ENCODE results near the gene DLGAP1.
"Not testable (repeated sequence)": the region's sequence is repeated elsewhere in the genome, so short reads cannot be mapped to it uniquely, and the experiment has no call there.

The DLGAP1 gene

GRCh38 chr18:4040391-4041092 lies 414.6 kb downstream of the DLGAP1 start:
- H3K27me3 Mint-ChIP-seq: peaks cover 19% of the 10 kb centered on the region
- no peak for DNase-seq
- no peaks in the 10 kb centered on the region for H3K4me1 Mint-ChIP-seq (ENCODE audit: low read depth)
- H3K9me3 Mint-ChIP-seq: no peaks in the 10 kb centered on the region
- H3K27ac Mint-ChIP-seq: no peak overlapping the region
- no peaks in the 10 kb centered on the region for H3K36me3 Mint-ChIP-seq (ENCODE audit: low read depth)
- no peak overlapping the region for H3K4me3 Mint-ChIP-seq

GRCh38 chr18:4035521-4035920 lies 419.6 kb downstream of the DLGAP1 start:
- H3K4me3 Mint-ChIP-seq: no peak overlapping the region
- peaks cover 2% of the 10 kb centered on the region for H3K9me3 Mint-ChIP-seq
- no peaks in the 10 kb centered on the region for H3K4me1 Mint-ChIP-seq (ENCODE audit: low read depth)
- H3K36me3 Mint-ChIP-seq (ENCODE audit: low read depth): no peaks in the 10 kb centered on the region
- DNase-seq: no peak
- H3K27me3 Mint-ChIP-seq: peaks cover 19% of the 10 kb centered on the region
- H3K27ac Mint-ChIP-seq: no peak overlapping the region

GRCh38 chr18:4034815-4035214 lies 420.3 kb downstream of the DLGAP1 start:
- not testable (repeated sequence) for H3K36me3 Mint-ChIP-seq (ENCODE audit: low read depth); H3K27ac Mint-ChIP-seq; H3K9me3 Mint-ChIP-seq; H3K4me3 Mint-ChIP-seq; H3K4me1 Mint-ChIP-seq (ENCODE audit: low read depth); DNase-seq
- peaks cover 19% of the 10 kb centered on the region for H3K27me3 Mint-ChIP-seq

- no peak for DNase-seq
- peaks cover 8% of the 10 kb centered on the region for H3K27me3 Mint-ChIP-seq
These were observed 428.6 kb downstream of the DLGAP1 start for GRCh38 chr18:4026542-4026941.

DNA sequence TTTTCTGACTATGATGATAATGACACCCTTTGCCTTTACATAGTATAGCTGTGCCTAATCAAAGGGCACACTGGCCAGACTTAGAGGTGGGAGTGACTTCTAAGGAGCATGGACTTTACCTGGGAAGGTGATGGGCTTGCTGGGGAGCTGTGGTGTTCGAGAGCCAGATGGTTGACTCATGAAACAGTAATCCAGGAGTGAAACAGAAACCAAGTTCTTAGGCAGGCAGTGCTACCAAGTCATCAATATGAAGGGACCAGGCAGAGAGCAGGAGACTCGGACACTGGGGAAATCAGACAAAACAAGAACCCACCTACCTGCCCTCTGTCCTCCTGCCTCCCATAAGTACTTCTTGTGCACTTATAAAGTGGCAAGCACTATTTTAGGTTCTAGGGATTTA lies 430.4 kb downstream of the DLGAP1 start:
- no peak for DNase-seq
- Mint-ChIP-seq H3K36me3 (ENCODE audit: low read depth) (no peaks in the 10 kb centered on the region), H3K9me3 (peaks cover 2% of the 10 kb centered on the region)

More at GRCh38 chr18:4026542-4026941, 428.6 kb downstream of the DLGAP1 start:
- Mint-ChIP-seq H3K9me3 (peaks cover 2% of the 10 kb centered on the region), H3K27ac (no peak overlapping the region), H3K4me3 (no peak overlapping the region), H3K4me1 (ENCODE audit: low read depth) (no peaks in the 10 kb centered on the region), H3K36me3 (ENCODE audit: low read depth) (no peaks in the 10 kb centered on the region)

GRCh38 chr18:4022749-4023148 lies 432.4 kb downstream of the DLGAP1 start:
- H3K27ac Mint-ChIP-seq; H3K4me1 Mint-ChIP-seq (ENCODE audit: low read depth); H3K36me3 Mint-ChIP-seq (ENCODE audit: low read depth); H3K9me3 Mint-ChIP-seq; DNase-seq; H3K4me3 Mint-ChIP-seq: not testable (repeated sequence)
- peaks cover 11% of the 10 kb centered on the region for H3K27me3 Mint-ChIP-seq

More for the DNA sequence above, 430.4 kb downstream of the DLGAP1 start:
- peaks cover 8% of the 10 kb centered on the region for H3K27me3 Mint-ChIP-seq
- H3K27ac Mint-ChIP-seq: no peak overlapping the region
- no peak overlapping the region for H3K4me3 Mint-ChIP-seq
- H3K4me1 Mint-ChIP-seq (ENCODE audit: low read depth): no peaks in the 10 kb centered on the region

- DNase-seq: no peak
- H3K27ac Mint-ChIP-seq: no peak overlapping the region
- H3K4me3 Mint-ChIP-seq: no peak overlapping the region
- H3K9me3 Mint-ChIP-seq: peaks cover 2% of the 10 kb centered on the region
- H3K4me1 Mint-ChIP-seq (ENCODE audit: low read depth): peaks cover 1% of the 10 kb centered on the region
- H3K36me3 Mint-ChIP-seq (ENCODE audit: low read depth): no peaks in the 10 kb centered on the region
- H3K27me3 Mint-ChIP-seq: peaks cover 9% of the 10 kb centered on the region
These were observed 435.1 kb downstream of the DLGAP1 start for GRCh38 chr18:4020026-4020425.

DNA sequence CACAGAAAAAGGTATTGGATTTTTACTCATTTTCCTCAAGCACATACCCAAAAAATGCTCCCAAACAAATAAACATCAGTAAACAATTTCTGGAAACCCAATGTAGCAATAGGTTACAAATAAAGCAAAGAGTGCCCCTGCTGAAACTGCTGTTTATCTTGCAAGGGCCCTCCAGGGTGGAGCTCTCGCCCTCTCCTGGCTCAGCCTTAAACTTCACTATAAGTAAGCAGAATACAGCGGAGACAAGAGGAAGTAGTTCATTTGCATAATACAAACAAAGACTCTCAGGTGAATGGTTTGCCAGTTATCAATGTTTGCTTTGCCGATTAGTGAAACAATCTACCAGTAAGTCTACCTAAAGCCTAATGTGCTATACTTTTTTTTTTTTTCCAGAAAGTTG lies 437.6 kb downstream of the DLGAP1 start:
- Mint-ChIP-seq H3K4me1 (ENCODE audit: low read depth) (peaks cover 1% of the 10 kb centered on the region), H3K4me3 (no peak overlapping the region), H3K9me3 (peaks cover 2% of the 10 kb centered on the region), H3K36me3 (ENCODE audit: low read depth) (no peaks in the 10 kb centered on the region), H3K27me3 (peaks cover 5% of the 10 kb centered on the region), H3K27ac (no peak overlapping the region)
- DNase-seq: no peak

GRCh38 chr18:4016391-4017049 lies 438.6 kb downstream of the DLGAP1 start:
- Mint-ChIP-seq H3K9me3 (no peaks in the 10 kb centered on the region), H3K27me3 (peaks cover 5% of the 10 kb centered on the region), H3K4me1 (ENCODE audit: low read depth) (peaks cover 1% of the 10 kb centered on the region), H3K36me3 (ENCODE audit: low read depth) (no peaks in the 10 kb centered on the region), H3K4me3 (no peak overlapping the region), H3K27ac (no peak overlapping the region)
- no peak for DNase-seq

GRCh38 chr18:4007846-4008245 lies 447.3 kb downstream of the DLGAP1 start:
- H3K27ac Mint-ChIP-seq: no peak overlapping the region
- H3K36me3 Mint-ChIP-seq (ENCODE audit: low read depth): no peaks in the 10 kb centered on the region
- H3K27me3 Mint-ChIP-seq: peaks cover 31% of the 10 kb centered on the region
- no peaks in the 10 kb centered on the region for H3K9me3 Mint-ChIP-seq
- DNase-seq: no peak
- peaks cover 4% of the 10 kb centered on the region for H3K4me1 Mint-ChIP-seq (ENCODE audit: low read depth)
- H3K4me3 Mint-ChIP-seq: no peak overlapping the region

GRCh38 chr18:4004183-4004829 lies 450.8 kb downstream of the DLGAP1 start:
- no peaks in the 10 kb centered on the region for H3K9me3 Mint-ChIP-seq
- peaks cover 30% of the 10 kb centered on the region for H3K27me3 Mint-ChIP-seq
- H3K4me1 Mint-ChIP-seq (ENCODE audit: low read depth): peaks cover 4% of the 10 kb centered on the region
- H3K36me3 Mint-ChIP-seq (ENCODE audit: low read depth): no peaks in the 10 kb centered on the region
- DNase-seq: no peak
- no peak overlapping the region for H3K4me3 Mint-ChIP-seq
- H3K27ac Mint-ChIP-seq: no peak overlapping the region

GRCh38 chr18:3998698-3999333 lies 456.3 kb downstream of the DLGAP1 start:
- DNase-seq: no peak
- H3K9me3 Mint-ChIP-seq: no peaks in the 10 kb centered on the region
- H3K4me1 Mint-ChIP-seq (ENCODE audit: low read depth): no peaks in the 10 kb centered on the region
- peaks cover 5% of the 10 kb centered on the region for H3K27me3 Mint-ChIP-seq
- no peaks in the 10 kb centered on the region for H3K36me3 Mint-ChIP-seq (ENCODE audit: low read depth)
- no peak overlapping the region for H3K4me3 Mint-ChIP-seq
- H3K27ac Mint-ChIP-seq: no peak overlapping the region

GRCh38 chr18:3995476-3996102 lies 459.5 kb downstream of the DLGAP1 start:
- Mint-ChIP-seq H3K36me3 (ENCODE audit: low read depth) (no peaks in the 10 kb centered on the region), H3K9me3 (no peaks in the 10 kb centered on the region), H3K4me1 (ENCODE audit: low read depth) (no peaks in the 10 kb centered on the region), H3K27me3 (no peaks in the 10 kb centered on the region), H3K27ac (no peak overlapping the region), H3K4me3 (no peak overlapping the region)
- DNase-seq: peak; percentile 44

DNA sequence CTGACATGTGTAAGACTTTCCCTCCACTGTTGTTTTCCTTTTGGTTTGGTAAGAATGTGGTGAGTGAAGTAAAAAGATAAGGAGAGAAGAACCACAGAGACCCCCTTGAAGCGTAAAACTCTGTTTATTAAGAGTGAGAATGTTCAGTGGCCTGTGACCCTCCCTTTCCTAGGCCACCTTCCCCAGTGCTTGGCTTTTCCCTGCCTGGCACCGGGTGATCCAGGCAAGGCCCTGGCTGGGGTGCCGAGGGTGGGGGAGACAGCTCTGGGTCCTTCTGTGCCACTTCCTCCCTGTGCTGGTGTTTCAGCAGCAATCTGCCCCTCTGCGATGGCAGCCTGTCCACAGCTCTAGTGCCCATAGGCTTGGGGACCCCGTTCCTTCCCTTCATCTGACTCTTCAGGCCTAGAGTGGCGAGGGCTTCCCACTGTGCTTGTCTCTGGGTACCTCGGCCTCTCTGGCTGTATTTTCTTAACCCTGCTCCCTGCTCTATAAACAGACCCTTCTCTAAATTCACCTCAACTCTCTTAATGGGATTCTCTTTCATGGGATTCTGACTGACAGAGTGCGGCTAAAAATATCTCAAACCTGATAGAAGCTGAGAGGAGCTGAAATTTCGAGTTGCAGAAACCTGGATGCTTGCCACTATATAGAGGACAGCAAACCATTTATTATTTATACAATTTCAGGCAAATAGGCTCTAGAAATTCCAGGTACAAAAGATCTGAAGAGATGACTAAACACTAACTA lies 461.0 kb downstream of the DLGAP1 start:
- Mint-ChIP-seq H3K4me1 (ENCODE audit: low read depth) (no peaks in the 10 kb centered on the region), H3K27ac (no peak overlapping the region), H3K4me3 (no peak overlapping the region), H3K36me3 (ENCODE audit: low read depth) (no peaks in the 10 kb centered on the region), H3K9me3 (no peaks in the 10 kb centered on the region), H3K27me3 (no peaks in the 10 kb centered on the region)
- DNase-seq: no peak

Measured in activated T-cell treated with anti-CD3 and anti-CD28 coated beads, Interleukin-2, amount 50 U/mL, for 24 hours (primary cell).